Activated T-helper 9 cell treated with anti-CD3 and anti-CD28 coated beads, Interleukin-2, amount 50 U/mL, for 16 hours (primary cell): Measurements from ENCODE around the gene ATAD3C.
"Not testable (repeated sequence)": the region's sequence is repeated elsewhere in the genome, so short reads cannot be mapped to it uniquely, and the experiment has no call there.

Source experiments
- DNase-seq: peaks from one replicate; pipeline ENCODE4 v3.0.0-alpha.2; 2020; ENCODE audit warnings: low read depth

ATAD3C gene

DNA sequence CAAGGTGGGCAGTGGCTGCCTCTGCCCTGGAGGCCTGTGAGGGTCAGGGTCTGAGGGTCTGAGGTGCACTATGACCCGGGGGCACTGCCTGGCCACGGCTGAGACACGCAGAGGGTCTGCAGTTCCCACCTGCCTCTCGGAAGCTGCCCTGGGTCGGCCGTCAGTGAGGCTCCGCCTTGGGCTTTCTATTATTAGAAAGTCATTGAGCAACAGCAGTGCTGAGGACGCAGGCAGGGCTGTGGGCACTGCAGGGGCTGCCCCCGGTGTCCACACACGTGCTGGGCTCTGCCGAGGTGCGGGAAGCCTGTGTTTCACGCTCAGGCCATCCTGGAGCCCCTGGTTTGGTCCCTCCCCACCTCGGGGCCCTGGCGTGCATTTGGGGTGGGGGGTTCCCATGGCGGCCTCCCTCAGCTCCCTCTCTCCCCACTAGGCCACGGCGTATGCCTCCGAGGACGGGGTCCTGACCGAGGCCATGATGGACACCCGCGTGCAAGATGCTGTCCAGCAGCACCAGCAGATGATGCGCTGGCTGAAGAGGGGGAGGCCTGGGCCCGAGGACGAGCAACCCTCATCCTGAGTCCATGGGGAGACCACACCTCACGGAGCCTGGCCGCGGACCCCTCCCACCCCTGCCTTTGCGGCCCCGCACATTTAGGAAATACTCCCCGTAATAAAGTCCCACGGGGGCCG is 59.4 kb downstream of the ATAD3C start:
- not testable (repeated sequence) for DNase-seq

DNA sequence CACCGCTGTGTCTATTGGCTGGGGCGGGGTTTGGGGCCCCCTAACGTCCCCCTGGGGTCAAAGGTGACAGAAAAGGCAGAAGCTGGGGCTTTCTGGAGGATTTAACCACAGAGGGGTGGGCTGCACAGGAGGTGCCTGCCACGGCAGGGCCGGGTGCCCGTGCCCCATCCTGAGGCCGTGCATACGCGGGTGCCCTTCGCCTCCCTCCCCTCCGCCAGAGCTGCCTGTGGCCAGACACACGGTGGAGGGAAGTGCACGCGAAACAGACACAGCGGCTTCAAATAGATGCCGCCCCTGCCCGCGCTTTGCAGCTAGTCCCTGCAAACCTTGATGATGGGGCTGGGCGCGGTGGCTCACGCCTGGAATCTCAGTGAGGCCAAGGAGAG is 60.0 kb downstream of the ATAD3C start:
- not testable (repeated sequence) for DNase-seq

DNA sequence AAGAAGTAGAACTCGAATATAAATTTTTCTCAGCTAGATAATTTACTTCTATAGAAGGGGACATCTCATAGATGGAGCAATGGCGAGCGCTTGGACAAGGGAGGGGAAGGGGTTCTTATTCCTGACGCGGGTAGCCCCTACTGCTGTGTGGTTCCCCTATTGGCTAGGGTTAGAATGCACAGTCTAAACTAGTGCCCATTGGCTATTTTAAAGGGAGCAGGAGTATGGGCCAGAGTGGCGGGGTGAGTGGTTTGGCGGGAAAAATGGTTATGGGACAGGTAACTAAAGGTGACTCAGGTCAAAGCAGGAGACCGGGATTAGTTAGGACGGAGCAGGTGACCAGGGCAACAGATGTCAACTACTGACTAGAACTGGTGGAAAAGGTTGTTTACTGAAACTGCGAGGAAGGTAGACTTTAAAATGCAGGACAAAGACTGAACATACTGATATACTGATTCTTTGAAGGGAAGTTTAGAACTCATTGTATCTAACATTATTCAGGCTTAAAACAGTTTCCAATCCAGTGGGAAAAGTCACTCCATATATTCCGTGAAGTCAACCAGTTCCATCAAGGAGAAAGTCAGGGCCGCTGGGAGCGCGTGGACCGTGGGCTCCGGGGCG is 61.5 kb downstream of the ATAD3C start:
- no peak for DNase-seq

DNA sequence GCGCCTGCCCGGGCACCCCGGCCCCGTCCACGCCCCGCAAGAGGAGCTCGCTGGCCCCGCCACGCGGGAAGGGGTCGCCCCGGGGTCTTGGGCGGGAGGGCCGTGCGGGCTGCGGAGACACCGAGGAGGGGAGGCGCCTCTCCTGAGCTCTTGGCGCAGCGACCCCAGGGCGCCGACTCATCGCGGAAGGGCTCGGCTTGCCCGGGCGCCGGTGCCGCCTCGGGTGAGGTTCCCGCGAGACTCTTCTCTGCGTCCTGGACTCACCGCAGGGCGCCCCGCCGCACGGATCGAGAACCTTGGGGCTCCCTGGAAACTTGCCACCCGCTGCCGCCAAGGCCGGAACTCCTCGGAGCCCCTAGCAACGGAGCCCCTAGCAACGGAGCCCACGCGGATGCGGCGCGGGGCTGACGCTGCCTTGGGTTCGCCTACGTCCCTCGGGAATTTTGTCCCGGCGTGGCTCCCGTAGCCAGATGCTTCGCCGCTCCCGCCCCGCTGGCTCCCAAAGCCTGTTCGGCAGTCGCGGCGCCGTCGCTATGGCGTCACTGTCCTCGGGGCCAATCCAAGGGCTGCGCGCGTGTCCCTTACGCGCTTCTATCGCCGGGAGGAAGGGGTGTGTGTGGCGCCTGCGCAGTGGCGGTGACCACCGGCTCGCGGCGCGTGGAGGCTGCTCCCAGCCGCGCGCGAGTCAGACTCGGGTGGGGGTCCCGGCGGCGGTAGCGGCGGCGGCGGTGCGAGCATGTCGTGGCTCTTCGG is 62.2 kb downstream of the ATAD3C start, which contains the start of gene ATAD3A:
TSS of gene ATAD3A (plus strand) at position 630 of the 753 bp plus-strand sequence. CDS start at position 737, 107 bp downstream.
- DNase-seq: peak; percentile 95

DNA sequence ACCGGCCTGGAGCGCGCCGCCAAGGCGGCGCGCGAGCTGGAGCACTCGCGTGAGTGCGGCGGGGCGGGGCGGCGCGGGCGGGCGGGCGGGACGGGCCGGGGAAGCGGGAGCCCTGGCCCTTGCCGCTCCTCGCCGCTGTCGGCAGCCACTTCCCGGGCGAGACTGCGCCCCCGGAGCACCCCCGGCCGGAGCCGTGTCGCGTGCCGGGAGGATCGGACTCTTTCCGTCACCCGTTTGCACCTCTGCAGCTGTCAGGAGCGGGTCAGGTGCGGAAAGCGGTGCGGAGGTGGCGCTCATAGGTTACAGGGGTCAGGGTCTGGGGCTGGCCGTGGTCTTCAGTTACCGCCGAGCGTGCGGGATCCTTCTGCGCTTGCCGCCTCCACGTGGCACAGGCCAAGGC is 62.9 kb downstream of the ATAD3C start:
- DNase-seq: not testable (repeated sequence)

DNA sequence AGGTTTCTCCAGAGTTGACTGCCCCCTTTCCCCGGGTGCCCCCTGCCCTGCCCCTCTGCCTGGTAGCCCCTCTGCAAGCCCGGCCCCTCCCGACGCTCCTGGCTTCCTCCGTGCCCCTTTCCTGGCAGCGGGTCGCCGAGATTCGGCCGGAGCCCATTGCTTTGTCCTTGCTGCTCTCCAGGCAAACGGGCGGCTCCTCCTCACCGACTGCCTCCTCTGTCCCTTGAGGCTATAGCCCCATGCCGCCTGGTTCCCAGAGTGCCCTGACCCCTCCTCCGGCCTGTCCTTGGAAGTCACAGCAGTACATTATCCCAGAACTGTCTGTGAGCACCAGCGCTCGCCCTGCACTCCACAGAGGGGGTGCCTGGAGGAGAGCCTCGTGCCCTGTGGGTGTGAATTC is 64.2 kb downstream of the ATAD3C start:
- DNase-seq: not testable (repeated sequence)

DNA sequence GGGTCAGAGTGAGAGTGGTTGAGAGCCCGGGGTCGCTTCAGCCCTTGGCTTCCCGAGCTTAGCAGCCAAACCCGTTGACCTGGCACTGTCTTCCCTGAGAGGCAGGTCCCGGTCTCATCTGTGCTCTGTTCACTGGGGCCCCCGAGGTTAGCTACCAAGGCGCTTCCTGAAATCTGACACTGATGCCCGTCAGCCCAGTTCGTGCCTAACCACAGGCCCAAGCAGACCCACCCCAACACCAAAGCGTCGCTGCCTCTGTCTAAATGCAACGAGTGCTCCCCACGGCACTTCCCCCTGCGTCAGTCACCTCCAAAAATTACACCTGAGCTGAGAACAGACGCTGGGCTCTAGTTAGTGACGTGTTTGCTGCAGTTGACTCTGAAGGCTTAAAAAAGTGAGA is 64.9 kb downstream of the ATAD3C start:
- not testable (repeated sequence) for DNase-seq

DNA sequence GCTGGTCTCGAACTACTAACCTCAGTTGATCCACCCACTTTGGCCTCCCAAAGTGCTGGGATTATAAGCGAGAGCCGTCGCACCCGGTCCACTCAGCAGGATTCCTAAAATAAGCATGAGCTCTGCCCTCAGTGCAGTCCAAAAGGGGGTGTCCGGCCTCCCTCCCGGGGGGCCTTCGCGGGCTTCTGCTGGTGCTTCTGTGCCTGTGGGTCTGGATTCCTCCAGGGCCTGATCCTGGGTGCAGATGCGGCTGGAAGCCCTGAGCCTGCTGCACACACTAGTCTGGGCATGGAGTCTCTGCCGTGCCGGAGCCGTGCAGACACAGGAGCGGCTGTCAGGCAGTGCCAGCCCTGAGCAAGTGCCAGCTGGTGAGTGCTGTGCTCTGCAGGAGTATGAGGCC is 67.4 kb downstream of the ATAD3C start:
- DNase-seq: not testable (repeated sequence)

DNA sequence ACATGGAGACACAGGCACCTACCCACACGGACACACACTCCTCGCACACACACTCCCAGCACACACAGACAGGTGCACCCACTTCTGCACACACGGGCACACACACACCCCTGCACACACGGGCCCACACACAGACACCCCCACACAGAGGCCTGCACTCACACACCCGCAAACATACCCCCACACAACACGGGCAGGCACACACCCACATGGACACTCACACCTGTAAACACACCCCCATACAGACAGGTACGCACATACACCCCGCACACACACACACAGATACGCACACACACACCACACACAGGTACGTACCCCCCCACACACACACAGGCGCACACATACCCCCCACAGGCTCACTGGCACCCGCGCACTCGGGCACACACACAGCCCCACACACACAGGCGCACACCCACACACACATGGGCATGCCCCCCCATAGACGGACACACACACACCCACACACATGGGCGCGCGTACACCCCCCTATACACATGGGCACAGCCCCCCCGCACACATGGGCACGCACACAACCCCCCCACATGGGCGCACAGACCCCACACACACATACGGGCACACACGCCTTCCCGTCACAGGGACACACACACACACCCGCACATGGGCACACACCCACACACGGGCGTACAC is 68.6 kb downstream of the ATAD3C start:
- DNase-seq: no peak

DNA sequence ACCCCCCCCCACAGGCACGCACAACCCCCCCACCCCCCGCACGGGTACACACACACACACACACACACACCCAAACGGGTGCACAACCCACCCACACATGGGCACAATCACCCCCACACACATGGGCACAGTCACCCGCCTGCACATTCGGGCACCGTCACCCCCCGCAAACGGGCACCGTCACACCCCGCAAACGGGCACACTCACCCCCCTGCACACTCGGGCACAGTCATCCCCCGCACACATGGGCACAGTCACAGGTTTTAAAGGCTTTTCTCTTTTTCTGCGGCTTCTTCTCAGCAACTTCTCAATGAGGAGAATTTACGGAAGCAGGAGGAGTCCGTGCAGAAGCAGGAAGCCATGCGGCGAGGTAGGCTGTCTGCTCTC is 69.1 kb downstream of the ATAD3C start:
- DNase-seq: not testable (repeated sequence)
